A204.1 (cell line): Measurements from ENCODE around the gene PDE6C.

Experiments used
- FAIRE-seq: peaks from 2 replicates; lab custom pipeline; 2012; peaks lifted over from hg19 to GRCh38; lab: Jason Lieb, UNC

Gene PDE6C

GRCh38 chr10:93612311-93612710 lies at the start of gene PDE6C:
PDE6C (plus strand) TSS chr10:93612537; CDS start chr10:93612726, 189 bp downstream.
- FAIRE-seq = no peak

- FAIRE-seq = no peak
Observed at GRCh38 chr10:93565446-93565845, 46.9 kb upstream of the PDE6C start.

GRCh38 chr10:93566435-93567276 lies 45.7 kb upstream of the PDE6C start, which contains the start of gene FFAR4:
FFAR4 (plus strand) TSS chr10:93566665; CDS start chr10:93566721, 56 bp downstream.
- FAIRE-seq = no peak

- no peak for FAIRE-seq
Observed at GRCh38 chr10:93567277-93568104, 44.8 kb upstream of the PDE6C start.

GRCh38 chr10:93568105-93568390 lies 44.3 kb upstream of the PDE6C start:
- FAIRE-seq = no peak

- FAIRE-seq = no peak
Observed at GRCh38 chr10:93570383-93570782, 42.0 kb upstream of the PDE6C start.

GRCh38 chr10:93572606-93573005 lies 39.7 kb upstream of the PDE6C start:
- FAIRE-seq = no peak

GRCh38 chr10:93573051-93573909 lies 39.1 kb upstream of the PDE6C start:
- FAIRE-seq = no peak

GRCh38 chr10:93573924-93574323 lies 38.4 kb upstream of the PDE6C start:
- no peak for FAIRE-seq

- FAIRE-seq = no peak
Observed at GRCh38 chr10:93576888-93577287, 35.4 kb upstream of the PDE6C start.

GRCh38 chr10:93577565-93577964 lies 34.8 kb upstream of the PDE6C start:
- no peak for FAIRE-seq

- no peak for FAIRE-seq
Observed at GRCh38 chr10:93579089-93579488, 33.2 kb upstream of the PDE6C start.

- FAIRE-seq = no peak
Observed at GRCh38 chr10:93579985-93580711, 32.2 kb upstream of the PDE6C start.

GRCh38 chr10:93580828-93581227 lies 31.5 kb upstream of the PDE6C start:
- no peak for FAIRE-seq

GRCh38 chr10:93584445-93584844 lies 27.9 kb upstream of the PDE6C start:
- FAIRE-seq = no peak

GRCh38 chr10:93589648-93590562 lies 22.4 kb upstream of the PDE6C start:
- no peak for FAIRE-seq

GRCh38 chr10:93590638-93591037 lies 21.7 kb upstream of the PDE6C start:
- FAIRE-seq = no peak

GRCh38 chr10:93591065-93591808 lies 21.1 kb upstream of the PDE6C start:
- no peak for FAIRE-seq

- no peak for FAIRE-seq
Observed at GRCh38 chr10:93593254-93593653, 19.1 kb upstream of the PDE6C start.

- no peak for FAIRE-seq
Observed at GRCh38 chr10:93593749-93594148, 18.6 kb upstream of the PDE6C start.
